Measurements from ENCODE around the gene TMEM42. TPM values are rescaled to one million over a fixed set of nuclear protein-coding genes. Genes with fewer than 3 reads are reported as not detected.
A peak's percentile ranks its signal among the peaks of the same experiment; 100 is the strongest.

TMEM42 gene
- total RNA-seq, 1 donor from 2014 or later, result 8.8 TPM

DNA sequence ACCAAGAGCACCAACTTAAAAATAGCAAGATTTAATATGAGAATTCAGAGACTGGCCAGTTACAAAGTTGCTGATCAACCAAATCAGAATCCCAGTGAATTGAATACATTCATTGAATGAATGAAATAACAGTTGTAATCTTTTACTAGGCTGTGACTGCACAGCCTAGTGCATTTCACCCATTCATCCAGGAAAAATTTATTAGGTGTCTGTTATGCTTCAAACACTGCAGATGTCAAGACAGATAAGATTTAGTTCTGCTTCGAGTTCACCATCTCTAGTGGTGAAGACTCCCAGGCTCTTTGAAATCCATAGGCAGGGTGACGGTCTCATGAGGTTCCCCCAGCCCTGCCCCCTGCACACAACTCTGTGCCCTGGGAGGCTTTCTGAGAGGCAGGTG lies 41.6 kb downstream of the TMEM42 start:
- Mint-ChIP-seq H3K4me3 (ENCODE audit: low read depth) (no peak overlapping the region), H3K27me3 (ENCODE audit: low read depth) (no peaks in the 10 kb centered on the region), H3K9me3 (no peaks in the 10 kb centered on the region), H3K36me3 (ENCODE audit: low read depth) (no peaks in the 10 kb centered on the region), H3K27ac (no peak overlapping the region), H3K4me1 (ENCODE audit: low read depth) (peaks cover 3% of the 10 kb centered on the region)
- intact Hi-C loops (cut with micrococcal nuclease), result no loop called here
- DNase-seq (ENCODE audit: low spot score), result no peak

DNA sequence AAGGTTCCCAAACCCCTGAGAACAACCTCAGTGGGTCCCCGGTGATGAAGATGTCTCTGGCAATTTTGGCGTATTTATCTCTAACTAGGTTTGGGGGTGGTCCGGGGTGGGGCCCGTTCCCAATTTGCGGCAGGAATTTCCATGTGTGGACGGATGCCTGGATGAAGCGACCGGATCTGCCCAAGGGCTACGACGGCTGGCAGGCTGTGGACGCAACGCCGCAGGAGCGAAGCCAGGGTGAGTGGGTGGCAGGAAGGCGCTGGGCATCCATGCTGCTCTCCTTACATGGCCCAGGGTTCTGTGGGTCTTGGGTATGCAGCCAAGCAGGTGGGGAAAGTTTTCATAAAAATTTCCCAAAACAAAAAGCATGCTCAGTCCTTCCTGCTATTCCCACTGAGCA lies 42.0 kb downstream of the TMEM42 start:
- DNase-seq (ENCODE audit: low spot score), result no peak
- H3K36me3 Mint-ChIP-seq (ENCODE audit: low read depth), result no peaks in the 10 kb centered on the region
- H3K4me3 Mint-ChIP-seq (ENCODE audit: low read depth), result no peak overlapping the region
- no peak overlapping the region for H3K27ac Mint-ChIP-seq
- H3K4me1 Mint-ChIP-seq (ENCODE audit: low read depth), result peaks cover 3% of the 10 kb centered on the region
- no peaks in the 10 kb centered on the region for H3K27me3 Mint-ChIP-seq (ENCODE audit: low read depth)
- H3K9me3 Mint-ChIP-seq, result no peaks in the 10 kb centered on the region
- intact Hi-C loops (cut with micrococcal nuclease), result no loop called here

DNA sequence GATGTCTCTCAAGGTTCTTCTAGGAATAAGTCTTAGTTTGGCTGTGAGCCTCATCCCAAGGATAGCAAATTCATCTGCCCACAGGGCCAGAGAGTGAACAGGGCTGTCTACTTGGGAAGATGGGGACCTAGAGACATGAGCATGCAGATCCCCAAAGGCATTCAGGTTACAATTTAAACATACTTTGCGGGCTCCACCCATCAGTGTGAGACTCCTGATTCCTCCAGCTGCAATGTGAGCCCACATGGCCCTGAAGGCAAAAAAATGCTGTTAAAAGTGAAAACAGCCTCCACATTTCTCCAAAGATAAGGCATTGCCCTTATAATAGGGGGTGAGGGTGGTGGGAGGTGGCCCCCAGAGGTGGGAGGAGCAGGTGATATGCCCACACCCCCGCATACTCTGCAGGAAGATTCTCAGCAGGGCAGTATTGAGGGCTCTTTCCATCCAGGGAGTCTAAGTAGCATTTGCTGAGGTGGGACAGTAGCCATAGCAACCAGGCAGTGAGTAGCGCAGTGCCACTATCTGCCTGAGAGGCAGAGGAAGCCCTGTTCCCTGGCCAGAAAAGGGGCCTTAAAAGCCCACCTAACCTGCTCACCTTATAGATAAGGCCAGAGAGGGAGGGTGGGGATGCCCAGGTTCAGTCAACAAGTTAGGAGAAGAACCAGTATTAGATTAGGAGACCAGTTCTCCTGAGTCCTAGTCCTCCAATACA lies 43.9 kb downstream of the TMEM42 start:
- Mint-ChIP-seq H3K4me1 (ENCODE audit: low read depth) (no peaks in the 10 kb centered on the region), H3K27me3 (ENCODE audit: low read depth) (peaks cover 7% of the 10 kb centered on the region), H3K4me3 (ENCODE audit: low read depth) (no peak overlapping the region), H3K27ac (no peak overlapping the region), H3K36me3 (ENCODE audit: low read depth) (no peaks in the 10 kb centered on the region), H3K9me3 (no peaks in the 10 kb centered on the region)
- no peak for DNase-seq (ENCODE audit: low spot score)
- intact Hi-C loops (cut with micrococcal nuclease), result no loop called here

DNA sequence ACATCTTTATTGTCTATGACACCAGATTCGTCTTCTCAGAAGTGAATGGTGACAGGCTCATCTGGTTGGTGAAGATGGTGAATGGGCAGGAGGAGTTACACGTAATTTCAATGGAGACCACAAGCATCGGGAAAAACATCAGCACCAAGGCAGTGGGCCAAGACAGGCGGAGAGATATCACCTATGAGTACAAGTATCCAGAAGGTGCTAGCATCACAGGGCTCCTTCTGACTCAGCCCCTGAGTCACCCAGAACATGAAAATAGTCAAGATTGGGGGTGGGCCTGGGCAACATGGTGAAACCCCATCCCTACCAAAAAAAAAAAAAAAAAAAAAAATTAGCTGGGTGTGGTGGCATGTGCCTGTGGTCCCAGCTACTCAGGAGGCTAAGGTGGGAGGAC lies 45.3 kb downstream of the TMEM42 start:
- intact Hi-C loops (cut with micrococcal nuclease), result no loop called here
- no peak for DNase-seq (ENCODE audit: low spot score)

DNA sequence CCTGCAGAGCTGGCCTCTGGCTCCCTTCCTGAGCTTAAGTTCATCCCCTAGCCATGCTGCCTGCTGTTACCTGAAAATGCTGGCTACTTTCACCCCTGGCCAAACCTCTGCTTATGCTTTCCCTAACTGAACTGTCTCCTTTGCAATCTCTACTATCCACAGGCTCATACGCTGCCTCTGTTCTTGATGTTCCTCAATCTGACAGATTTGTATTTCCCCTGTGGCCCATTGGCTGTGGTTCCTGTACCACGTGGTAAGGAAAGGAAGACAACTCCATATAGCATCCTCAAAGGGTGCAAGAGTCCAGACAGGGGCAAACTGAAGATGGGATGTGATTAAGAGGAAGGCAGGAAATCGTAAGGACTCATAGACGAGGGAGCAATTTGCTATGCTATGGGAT lies 45.9 kb downstream of the TMEM42 start:
- peaks cover 9% of the 10 kb centered on the region for H3K27me3 Mint-ChIP-seq (ENCODE audit: low read depth)
- H3K36me3 Mint-ChIP-seq (ENCODE audit: low read depth), result no peaks in the 10 kb centered on the region
- intact Hi-C loops (cut with micrococcal nuclease), result no loop called here
- H3K4me3 Mint-ChIP-seq (ENCODE audit: low read depth), result no peak overlapping the region
- no peak overlapping the region for H3K27ac Mint-ChIP-seq
- no peaks in the 10 kb centered on the region for H3K4me1 Mint-ChIP-seq (ENCODE audit: low read depth)
- no peak for DNase-seq (ENCODE audit: low spot score)
- peaks cover 5% of the 10 kb centered on the region for H3K9me3 Mint-ChIP-seq

More for the DNA sequence above, 45.3 kb downstream of the TMEM42 start:
- Mint-ChIP-seq H3K27me3 (ENCODE audit: low read depth) (peaks cover 9% of the 10 kb centered on the region), H3K27ac (no peak overlapping the region), H3K4me1 (ENCODE audit: low read depth) (no peaks in the 10 kb centered on the region), H3K36me3 (ENCODE audit: low read depth) (no peaks in the 10 kb centered on the region), H3K9me3 (peaks cover 5% of the 10 kb centered on the region), H3K4me3 (ENCODE audit: low read depth) (no peak overlapping the region)

DNA sequence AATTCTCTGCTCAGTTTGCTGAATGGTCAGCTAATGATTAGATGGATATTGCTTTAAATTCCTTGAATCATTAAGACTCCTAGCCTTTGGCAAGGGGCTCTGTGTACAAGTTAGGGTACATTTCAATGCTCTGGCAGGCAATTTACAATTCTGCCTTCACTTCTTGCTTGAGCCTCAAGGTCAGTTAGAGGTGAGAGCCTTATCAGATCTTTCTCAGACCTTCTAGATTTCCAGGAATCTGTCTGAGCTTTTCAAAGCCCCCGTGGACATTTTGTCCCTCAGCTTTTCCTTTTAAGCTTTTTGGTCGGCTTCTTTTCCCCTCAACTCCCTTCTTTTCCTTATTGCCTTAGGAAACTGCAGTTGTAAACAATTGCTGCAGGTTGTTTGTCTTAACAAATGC lies 47.4 kb downstream of the TMEM42 start:
- no peak for DNase-seq (ENCODE audit: low spot score)
- Mint-ChIP-seq H3K27me3 (ENCODE audit: low read depth) (peaks cover 9% of the 10 kb centered on the region), H3K4me1 (ENCODE audit: low read depth) (no peaks in the 10 kb centered on the region), H3K27ac (no peak overlapping the region), H3K9me3 (peaks cover 5% of the 10 kb centered on the region), H3K4me3 (ENCODE audit: low read depth) (no peak overlapping the region), H3K36me3 (ENCODE audit: low read depth) (no peaks in the 10 kb centered on the region)
- intact Hi-C loops (cut with micrococcal nuclease), result no loop called here

DNA sequence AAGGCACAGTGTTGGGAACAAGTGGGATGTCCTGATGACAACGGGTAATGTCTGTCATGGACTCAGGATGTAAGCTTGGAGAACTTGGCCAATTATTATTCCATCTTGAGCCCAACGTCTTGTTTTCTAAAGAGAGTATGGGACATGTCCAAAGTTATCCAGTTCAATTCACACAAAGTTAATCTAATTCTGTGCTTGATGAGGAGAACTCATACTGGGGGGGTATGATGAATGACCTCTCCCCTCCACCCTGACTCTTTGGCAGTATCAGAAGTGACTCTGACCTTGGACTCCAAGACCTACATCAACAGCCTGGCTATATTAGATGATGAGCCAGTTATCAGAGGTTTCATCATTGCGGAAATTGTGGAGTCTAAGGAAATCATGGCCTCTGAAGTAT lies 49.0 kb downstream of the TMEM42 start:
- H3K27me3 Mint-ChIP-seq (ENCODE audit: low read depth), result peaks cover 9% of the 10 kb centered on the region
- H3K4me3 Mint-ChIP-seq (ENCODE audit: low read depth), result no peak overlapping the region
- no peaks in the 10 kb centered on the region for H3K4me1 Mint-ChIP-seq (ENCODE audit: low read depth)
- H3K36me3 Mint-ChIP-seq (ENCODE audit: low read depth), result no peaks in the 10 kb centered on the region
- DNase-seq (ENCODE audit: low spot score), result no peak
- intact Hi-C loops (cut with micrococcal nuclease), result loop anchor here (10.0 kb wide), 1 partner anchor 586 kb away; no protein-coding TSS in a partner anchor
- no peak overlapping the region for H3K27ac Mint-ChIP-seq
- H3K9me3 Mint-ChIP-seq, result peaks cover 5% of the 10 kb centered on the region

DNA sequence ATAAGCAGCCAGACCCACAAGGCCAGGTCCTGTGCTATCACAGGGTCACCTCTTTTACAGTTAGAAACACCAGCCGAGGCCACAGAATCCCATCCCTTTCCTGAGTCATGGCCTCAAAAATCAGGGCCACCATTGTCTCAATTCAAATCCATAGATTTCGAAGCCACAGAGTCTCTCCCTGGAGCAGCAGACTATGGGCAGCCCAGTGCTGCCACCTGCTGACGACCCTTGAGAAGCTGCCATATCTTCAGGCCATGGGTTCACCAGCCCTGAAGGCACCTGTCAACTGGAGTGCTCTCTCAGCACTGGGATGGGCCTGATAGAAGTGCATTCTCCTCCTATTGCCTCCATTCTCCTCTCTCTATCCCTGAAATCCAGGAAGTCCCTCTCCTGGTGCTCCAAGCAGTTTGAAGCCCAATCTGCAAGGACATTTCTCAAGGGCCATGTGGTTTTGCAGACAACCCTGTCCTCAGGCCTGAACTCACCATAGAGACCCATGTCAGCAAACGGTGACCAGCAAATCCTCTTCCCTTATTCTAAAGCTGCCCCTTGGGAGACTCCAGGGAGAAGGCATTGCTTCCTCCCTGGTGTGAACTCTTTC lies 52.3 kb downstream of the TMEM42 start:
- peak; percentile 36 for DNase-seq (ENCODE audit: low spot score)
- Mint-ChIP-seq H3K4me3 (ENCODE audit: low read depth) (no peak overlapping the region), H3K9me3 (peaks cover 5% of the 10 kb centered on the region), H3K4me1 (ENCODE audit: low read depth) (no peaks in the 10 kb centered on the region), H3K36me3 (ENCODE audit: low read depth) (no peaks in the 10 kb centered on the region), H3K27me3 (ENCODE audit: low read depth) (peaks cover 9% of the 10 kb centered on the region), H3K27ac (no peak overlapping the region)
- intact Hi-C loops (cut with micrococcal nuclease), result loop anchor here (1.0 to 10.0 kb wide), 2 partner anchors 381 to 589 kb away; no protein-coding TSS in a partner anchor

DNA sequence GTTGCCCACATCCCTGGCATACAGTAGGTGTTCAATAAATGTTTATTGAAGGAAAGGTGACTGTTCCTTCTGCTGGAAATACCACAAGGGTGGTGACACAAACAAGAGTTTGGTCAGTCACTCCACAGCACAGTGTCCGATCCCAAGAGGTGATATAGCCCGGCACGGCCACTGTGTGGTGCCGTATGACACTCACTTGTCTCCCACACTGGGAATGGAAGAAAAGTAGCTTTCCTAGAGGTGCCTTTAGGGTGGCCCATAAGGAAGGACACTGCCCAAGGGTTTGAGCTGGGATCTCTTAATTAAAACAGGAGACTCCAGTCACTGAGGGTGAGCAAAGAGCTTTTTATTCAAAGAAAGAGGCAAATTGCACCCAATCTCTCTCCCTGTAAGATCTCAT lies 53.2 kb downstream of the TMEM42 start:
- H3K36me3 Mint-ChIP-seq (ENCODE audit: low read depth), result no peaks in the 10 kb centered on the region
- H3K27me3 Mint-ChIP-seq (ENCODE audit: low read depth), result peaks cover 4% of the 10 kb centered on the region
- intact Hi-C loops (cut with micrococcal nuclease), result loop anchor here (1.0 to 10.0 kb wide), 2 partner anchors 382 to 590 kb away; no protein-coding TSS in a partner anchor
- peaks cover 5% of the 10 kb centered on the region for H3K9me3 Mint-ChIP-seq
- no peaks in the 10 kb centered on the region for H3K4me1 Mint-ChIP-seq (ENCODE audit: low read depth)
- DNase-seq (ENCODE audit: low spot score), result no peak
- no peak overlapping the region for H3K27ac Mint-ChIP-seq
- H3K4me3 Mint-ChIP-seq (ENCODE audit: low read depth), result no peak overlapping the region

Other genes with a start within 250 kb of the TMEM42 start
- gene ZNF197, start 236.9 kb upstream of the TMEM42 start, total RNA-seq, result 10.4 and 10.7 TPM in 2 replicates
- 2.9 and 4.7 TPM in 2 replicates for gene ZNF35, start 213.2 kb upstream of the TMEM42 start, total RNA-seq
- 0.27 and 0.62 TPM in 2 replicates for gene ZNF502, start 149.3 kb upstream of the TMEM42 start, total RNA-seq
- gene ZNF501, start 132.3 kb upstream of the TMEM42 start, total RNA-seq, result 1.1 and 1.3 TPM in 2 replicates
- 39.2 and 43.7 TPM in 2 replicates for gene KIAA1143, start 100.3 kb upstream of the TMEM42 start, total RNA-seq
- 28.5 and 28.7 TPM in 2 replicates for gene KIF15, start 100.1 kb upstream of the TMEM42 start, total RNA-seq
- gene TGM4, start 12.7 kb downstream of the TMEM42 start, total RNA-seq, result not detected in 2 replicates
- gene ZDHHC3, start 114.3 kb downstream of the TMEM42 start, total RNA-seq, result 38.0 and 40.3 TPM in 2 replicates
- gene EXOSC7, start 114.3 kb downstream of the TMEM42 start, total RNA-seq, result 83.0 and 86.5 TPM in 2 replicates
- 0.21 TPM in 1 of 2 replicates, not detected in the other for gene CLEC3B, start 164.4 kb downstream of the TMEM42 start, total RNA-seq

Measured in activated T-helper 2 cell treated with anti-CD3 and anti-CD28 coated beads, Interferon-gamma antibody, Interleukin-2, Interleukin-4, amounts not matched to agents 10 μg/mL and 5 μg/mL and 100 μg/mL, durations not matched to agents 14 hours and 24 hours and 36 hours (primary cell).